Neuronal stem cell (in vitro differentiated cells): ENCODE data around the gene ISLR2.

Experiments used
- DNase-seq: peaks from one replicate; pipeline ENCODE4 v3.0.0-alpha.2; 2013; ENCODE audit warnings: low spot score
- H2AFZ ChIP-seq: one replicate; pipeline ENCODE4 v1.6.1; 2013; ENCODE audit warnings: mild to moderate bottlenecking, low read length, inconsistent platforms
- H2AK5ac ChIP-seq: 2 replicates; pipeline ENCODE4 v1.6.1; 2013; ENCODE audit warnings: low read depth, mild to moderate bottlenecking, inconsistent platforms, low read length, moderate library complexity, mixed read lengths
- H2BK120ac ChIP-seq: 2 replicates; pipeline ENCODE4 v1.6.1; 2013; ENCODE audit warnings: low read depth, mild to moderate bottlenecking, inconsistent platforms, low read length, moderate library complexity, mixed read lengths
- H2BK12ac ChIP-seq: one replicate; pipeline ENCODE4 v1.6.1; 2013; ENCODE audit warnings: low read length, inconsistent platforms
- H2BK15ac ChIP-seq: 2 replicates; pipeline ENCODE4 v1.6.1; 2013; ENCODE audit warnings: mild to moderate bottlenecking, low read length, inconsistent platforms, mixed read lengths
- H2BK5ac ChIP-seq: one replicate; pipeline ENCODE4 v1.6.1; 2013; ENCODE audit warnings: inconsistent platforms, mild to moderate bottlenecking, low read length, moderate library complexity
- H3K14ac ChIP-seq: one replicate; pipeline ENCODE4 v1.6.1; 2013; ENCODE audit warnings: low read length, inconsistent platforms
- H3K18ac ChIP-seq: 2 replicates; pipeline ENCODE4 v1.6.1; 2013; ENCODE audit warnings: low read length, inconsistent platforms
- H3K23ac ChIP-seq: 2 replicates; pipeline ENCODE4 v1.6.1; 2013; ENCODE audit warnings: low read depth, mild to moderate bottlenecking, mixed read lengths, low read length, inconsistent platforms; ENCODE audit not compliant: poor library complexity
- H3K27ac ChIP-seq: replicated peaks from 3 replicates; pipeline ENCODE4 v1.5.1; 2013; ENCODE audit warnings: low read length, inconsistent platforms
- H3K27me3 ChIP-seq, 3 experiments: 2 replicates each; pipeline ENCODE4 v1.6.1; 2013; ENCODE audit warnings: low read length in 3 of 3, mild to moderate bottlenecking in 2 of 3, inconsistent platforms in 1 of 3, low read depth in 1 of 3, mixed read lengths in 1 of 3, moderate library complexity in 1 of 3; ENCODE audit not compliant: control insufficient read depth in 3 of 3, insufficient read depth in 3 of 3
- H3K36me3 ChIP-seq, 2 donors: replicated peaks in 1 of 2; 2 replicates each; pipeline ENCODE4 v1.6.1; 2013; ENCODE audit warnings: low read length in 2 of 2; ENCODE audit not compliant: control insufficient read depth in 2 of 2, insufficient read depth in 2 of 2
- H3K4ac ChIP-seq: 2 replicates; pipeline ENCODE4 v1.6.1; 2013; ENCODE audit warnings: inconsistent platforms, mild to moderate bottlenecking, low read length, moderate library complexity
- H3K4me1 ChIP-seq, 2 donors: 1 replicate in 1 of 2; 2 replicates in 1 of 2; pipeline ENCODE4 v1.6.1; 2013; ENCODE audit warnings: low read length in 2 of 2, low read depth in 1 of 2; ENCODE audit not compliant: control insufficient read depth in 2 of 2, insufficient read depth in 1 of 2
- H3K4me2 ChIP-seq: one replicate; pipeline ENCODE4 v1.6.1; 2013; ENCODE audit warnings: mild to moderate bottlenecking, low read length, inconsistent platforms; ENCODE audit not compliant: insufficient read depth, poor library complexity, severe bottlenecking
- H3K4me3 ChIP-seq, 2 donors: 2 replicates each; pipeline ENCODE4 v1.5.1; 2013; ENCODE audit warnings: low read length in 2 of 2, mild to moderate bottlenecking in 2 of 2, inconsistent platforms in 1 of 2, moderate library complexity in 1 of 2
- H3K79me1 ChIP-seq: one replicate; pipeline ENCODE4 v1.6.1; 2013; ENCODE audit warnings: low read depth, mild to moderate bottlenecking, inconsistent platforms, low read length, moderate library complexity
- H3K9ac ChIP-seq: one replicate; pipeline ENCODE4 v1.6.1; 2013; ENCODE audit warnings: mild to moderate bottlenecking, low read depth, low read length, inconsistent platforms; ENCODE audit not compliant: poor library complexity
- H3K9me3 ChIP-seq, 2 donors: replicated peaks in 1 of 2; 2 replicates each; pipeline versions ENCODE3 to v1.6.1; 2013; ENCODE audit warnings: low read length in 2 of 2, mild to moderate bottlenecking in 2 of 2, inconsistent platforms in 1 of 2, low read depth in 1 of 2, mixed read lengths in 1 of 2, moderate library complexity in 1 of 2; ENCODE audit not compliant: control insufficient read depth in 2 of 2, insufficient read depth in 1 of 2
- H4K8ac ChIP-seq: one replicate; pipeline ENCODE4 v1.6.1; 2013; ENCODE audit warnings: low read depth, mild to moderate bottlenecking, inconsistent platforms, low read length, moderate library complexity
- H4K91ac ChIP-seq: one replicate; pipeline ENCODE4 v1.6.1; 2013; ENCODE audit warnings: low read length, low read depth, mild to moderate bottlenecking, inconsistent platforms; ENCODE audit not compliant: poor library complexity
- WGBS, 2 donors: extraction: QIAGEN DNeasy Blood & Tissue Kit; methylation state at CpG; one replicate each; pipeline ENCODE4 v1.1.7; 2013; ENCODE audit warnings: missing lambda C conversion rate in 2 of 2, mixed read lengths in 1 of 2; ENCODE audit not compliant: insufficient read length in 2 of 2, insufficient replicate concordance in 1 of 2; ENCODE audit errors: extremely low coverage in 2 of 2; 5-methylcytosine and 5-hydroxymethylcytosine counted together

ISLR2 gene

DNA sequence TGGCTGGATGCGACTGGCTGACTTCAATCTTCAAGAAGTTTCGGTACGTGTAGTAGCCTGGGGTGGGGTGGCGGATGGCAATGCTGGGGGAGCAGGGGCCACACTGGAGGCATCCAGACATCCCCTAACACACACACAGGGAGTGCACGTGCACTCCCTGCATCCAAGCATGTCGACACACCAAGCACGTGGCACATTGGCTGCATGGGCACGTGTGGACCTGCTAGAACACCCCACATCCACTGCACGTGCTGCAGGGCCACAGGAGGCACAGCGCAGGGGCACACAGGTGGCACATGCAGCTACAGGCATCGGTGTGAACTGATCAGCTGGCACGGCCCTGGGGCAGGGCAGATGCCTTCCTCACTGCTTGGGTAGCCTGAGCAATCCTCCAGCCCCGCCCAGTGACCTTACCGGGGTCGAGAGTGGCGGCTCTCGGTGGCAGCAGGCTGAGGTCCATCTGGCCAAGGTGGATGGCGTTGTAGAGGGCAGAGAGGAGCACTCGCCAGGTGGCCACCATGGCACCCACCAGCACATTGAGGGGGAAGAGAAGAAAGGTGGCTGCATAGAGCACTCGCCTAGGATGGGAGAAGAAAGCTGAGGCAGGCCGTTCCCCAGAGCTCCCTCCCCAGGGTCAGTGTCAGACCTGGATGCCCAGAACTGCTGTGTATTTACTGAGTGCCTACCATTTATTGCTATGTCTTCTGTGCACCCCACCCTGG, 50.7 kb downstream of the ISLR2 start:
- Histone ChIP-seq H3K18ac (peak overlapping the region; percentile 56), H3K14ac (no peak overlapping the region), H2AK5ac (peak overlapping the region; percentile 20), H3K4me3 (no peak overlapping the region), H4K8ac (no peak overlapping the region), H2BK15ac (peak overlapping the region; percentile 30), H3K27me3 (no peaks in the 10 kb centered on the region), H3K79me1 (no peaks in the 10 kb centered on the region), H3K9ac (peak overlapping the region; percentile 79), H3K4me1 (peaks cover 9 to 17% of the 10 kb centered on the region in 2 donors), H4K91ac (peak overlapping the region; percentile 67), H3K4me2 (no peak overlapping the region), H2BK12ac (no peak overlapping the region), H3K4ac (peak overlapping the region; percentile 84), H2BK5ac (no peak overlapping the region), H2AFZ (no peak overlapping the region), H3K36me3 (peaks cover 0 to 47% of the 10 kb centered on the region in 2 donors), H2BK120ac (no peak overlapping the region), H3K9me3 (no peaks in the 10 kb centered on the region), H3K23ac (peak overlapping the region; percentile 63), H3K27ac (no peak overlapping the region)
- no CpG with 5 or more reads among the region's 21 CpGs for WGBS, 2 donors
- DNase-seq = no peak

DNA sequence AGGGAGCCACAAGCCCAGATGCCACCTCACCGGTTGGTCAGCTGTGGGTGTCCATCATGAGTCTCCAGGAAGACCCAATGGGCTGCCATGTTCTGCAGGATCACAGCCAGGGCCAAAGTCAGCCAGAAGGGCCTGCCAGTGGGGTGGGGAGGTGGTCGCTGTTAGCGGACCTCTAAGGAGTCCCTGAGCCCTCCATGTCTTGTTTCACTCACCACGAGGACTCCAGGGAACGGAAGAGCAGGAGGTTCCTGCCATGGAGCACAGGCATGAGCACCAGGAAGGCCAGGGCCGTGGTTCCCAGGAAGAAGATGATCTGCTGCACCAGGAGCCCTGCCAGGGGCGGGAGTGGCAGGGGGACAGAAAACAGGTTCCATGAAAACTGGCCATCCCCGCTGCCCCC, 51.7 kb downstream of the ISLR2 start:
- no CpG with 5 or more reads among the region's 8 CpGs for WGBS, 2 donors
- H2BK12ac ChIP-seq = no peak overlapping the region
- peak overlapping the region; percentile 67 for H3K23ac ChIP-seq
- H3K9ac ChIP-seq = no peak overlapping the region
- no peak overlapping the region for H3K27ac ChIP-seq
- no peaks in the 10 kb centered on the region for H3K27me3 ChIP-seq
- no peak overlapping the region for H2BK5ac ChIP-seq
- H4K91ac ChIP-seq = no peak overlapping the region
- no peak overlapping the region for H3K14ac ChIP-seq
- H3K4me2 ChIP-seq = no peak overlapping the region
- no peak overlapping the region for H2AFZ ChIP-seq
- no peak overlapping the region for H4K8ac ChIP-seq
- H3K9me3 ChIP-seq = no peaks in the 10 kb centered on the region
- DNase-seq = no peak
- H3K4me3 ChIP-seq = no peak overlapping the region
- peak overlapping the region; percentile 75 for H2BK15ac ChIP-seq
- H3K4me1 ChIP-seq = peaks cover 4 to 6% of the 10 kb centered on the region in 2 donors
- no peak overlapping the region for H3K4ac ChIP-seq
- peaks cover 0 to 47% of the 10 kb centered on the region in 2 donors for H3K36me3 ChIP-seq
- H2BK120ac ChIP-seq = no peak overlapping the region
- no peak overlapping the region for H3K18ac ChIP-seq
- H2AK5ac ChIP-seq = no peak overlapping the region
- no peaks in the 10 kb centered on the region for H3K79me1 ChIP-seq

- Histone ChIP-seq H3K4me3 (no peak overlapping the region), H4K91ac (no peak overlapping the region), H3K18ac (peak overlapping the region; percentile 84), H3K79me1 (no peaks in the 10 kb centered on the region), H2AFZ (no peak overlapping the region), H2AK5ac (peak overlapping the region; percentile 85), H2BK120ac (peak overlapping the region; percentile 13), H3K23ac (peak overlapping the region; percentile 85), H3K27me3 (no peaks in the 10 kb centered on the region), H4K8ac (no peak overlapping the region), H3K14ac (no peak overlapping the region), H3K36me3 (peaks cover 0 to 48% of the 10 kb centered on the region in 2 donors), H3K4me2 (no peak overlapping the region), H3K9me3 (no peaks in the 10 kb centered on the region), H2BK5ac (peak overlapping the region; percentile 26), H3K9ac (peak overlapping the region; percentile 72), H3K27ac (no peak overlapping the region), H3K4me1 (peaks cover 0 to 2% of the 10 kb centered on the region in 2 donors), H2BK12ac (peak overlapping the region; percentile 86), H3K4ac (no peak overlapping the region), H2BK15ac (peak overlapping the region; percentile 62)
- DNase-seq = no peak
- WGBS, 2 donors = no CpG with 5 or more reads among the region's 12 CpGs
Measured at GRCh38 chr15:74184582-74185091, 54.3 kb downstream of the ISLR2 start.

GRCh38 chr15:74185710-74186348, 55.4 kb downstream of the ISLR2 start:
- H3K4me3 ChIP-seq = no peak overlapping the region
- WGBS, 2 donors = no CpG with 5 or more reads among the region's 8 CpGs
- H3K4me2 ChIP-seq = no peak overlapping the region
- no peak for DNase-seq
- H3K27ac ChIP-seq = no peak overlapping the region
- no peak overlapping the region for H2BK120ac ChIP-seq
- H3K9ac ChIP-seq = no peak overlapping the region
- peak overlapping the region; percentile 1 for H2BK12ac ChIP-seq
- H2AK5ac ChIP-seq = no peak overlapping the region
- no peak overlapping the region for H3K14ac ChIP-seq
- no peak overlapping the region for H2AFZ ChIP-seq
- peaks cover 0 to 2% of the 10 kb centered on the region in 2 donors for H3K4me1 ChIP-seq
- H3K27me3 ChIP-seq = no peaks in the 10 kb centered on the region
- no peaks in the 10 kb centered on the region for H3K79me1 ChIP-seq
- H4K8ac ChIP-seq = no peak overlapping the region
- H3K23ac ChIP-seq = no peak overlapping the region
- no peak overlapping the region for H3K18ac ChIP-seq
- H2BK15ac ChIP-seq = no peak overlapping the region
- H3K9me3 ChIP-seq = no peaks in the 10 kb centered on the region
- H3K4ac ChIP-seq = no peak overlapping the region
- H2BK5ac ChIP-seq = no peak overlapping the region
- peaks cover 0 to 42% of the 10 kb centered on the region in 2 donors for H3K36me3 ChIP-seq
- H4K91ac ChIP-seq = no peak overlapping the region
